ENCODE measurements around the gene MAN2B2.

MAN2B2 gene

DNA sequence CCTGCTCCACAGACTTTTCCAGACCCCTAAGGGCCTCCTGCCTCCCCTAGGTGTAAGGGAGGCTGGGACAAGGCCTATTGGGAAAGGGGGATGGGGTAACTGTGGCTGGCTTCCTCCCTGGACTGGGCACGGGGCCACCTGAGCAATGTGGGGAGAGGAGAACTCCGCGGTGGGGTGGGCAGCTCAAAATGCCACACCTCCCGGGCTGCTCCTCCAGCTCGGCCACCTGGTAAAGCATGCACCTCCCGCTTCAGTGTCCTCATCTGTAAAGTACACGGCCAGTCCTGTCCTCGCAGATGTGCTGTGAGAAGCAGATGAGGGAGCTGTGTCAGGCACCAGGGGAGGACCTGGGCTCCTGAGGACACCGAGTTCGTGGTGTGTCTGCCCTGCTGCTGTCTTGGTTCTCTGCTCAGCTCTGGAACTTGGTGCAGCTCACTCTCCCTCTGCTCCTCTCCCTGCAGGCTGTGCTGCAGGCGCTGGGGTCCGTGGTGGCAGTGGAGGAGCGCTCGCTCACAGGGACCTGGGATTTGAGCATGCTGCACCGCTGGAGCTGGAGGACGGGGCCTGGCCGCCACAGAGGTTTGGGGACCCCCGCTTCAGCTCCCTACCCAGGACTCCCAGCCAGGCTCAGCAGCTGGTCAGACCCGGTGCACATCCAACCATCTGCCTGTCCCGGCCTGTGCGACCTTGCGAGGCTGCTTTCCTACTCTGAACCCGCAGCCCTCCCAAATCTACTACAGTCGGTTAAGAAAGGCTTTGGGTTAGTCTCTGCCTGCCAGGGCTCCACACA lies 44.7 kb downstream of the MAN2B2 start:
- TF ChIP-seq, protein P1, sequence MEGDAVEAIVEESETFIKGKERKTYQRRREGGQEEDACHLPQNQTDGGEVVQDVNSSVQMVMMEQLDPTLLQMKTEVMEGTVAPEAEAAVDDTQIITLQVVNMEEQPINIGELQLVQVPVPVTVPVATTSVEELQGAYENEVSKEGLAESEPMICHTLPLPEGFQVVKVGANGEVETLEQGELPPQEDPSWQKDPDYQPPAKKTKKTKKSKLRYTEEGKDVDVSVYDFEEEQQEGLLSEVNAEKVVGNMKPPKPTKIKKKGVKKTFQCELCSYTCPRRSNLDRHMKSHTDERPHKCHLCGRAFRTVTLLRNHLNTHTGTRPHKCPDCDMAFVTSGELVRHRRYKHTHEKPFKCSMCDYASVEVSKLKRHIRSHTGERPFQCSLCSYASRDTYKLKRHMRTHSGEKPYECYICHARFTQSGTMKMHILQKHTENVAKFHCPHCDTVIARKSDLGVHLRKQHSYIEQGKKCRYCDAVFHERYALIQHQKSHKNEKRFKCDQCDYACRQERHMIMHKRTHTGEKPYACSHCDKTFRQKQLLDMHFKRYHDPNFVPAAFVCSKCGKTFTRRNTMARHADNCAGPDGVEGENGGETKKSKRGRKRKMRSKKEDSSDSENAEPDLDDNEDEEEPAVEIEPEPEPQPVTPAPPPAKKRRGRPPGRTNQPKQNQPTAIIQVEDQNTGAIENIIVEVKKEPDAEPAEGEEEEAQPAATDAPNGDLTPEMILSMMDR (IDR thresholded peaks at IDR 0.05; ENCODE audit: low read depth, low read length, missing control alignments), result no peak
- H3K4me3 ChIP-seq (ENCODE audit: low read depth, low read length), result no peak overlapping the region
- DNase-seq (ENCODE audit: low read depth), result no peak

DNA sequence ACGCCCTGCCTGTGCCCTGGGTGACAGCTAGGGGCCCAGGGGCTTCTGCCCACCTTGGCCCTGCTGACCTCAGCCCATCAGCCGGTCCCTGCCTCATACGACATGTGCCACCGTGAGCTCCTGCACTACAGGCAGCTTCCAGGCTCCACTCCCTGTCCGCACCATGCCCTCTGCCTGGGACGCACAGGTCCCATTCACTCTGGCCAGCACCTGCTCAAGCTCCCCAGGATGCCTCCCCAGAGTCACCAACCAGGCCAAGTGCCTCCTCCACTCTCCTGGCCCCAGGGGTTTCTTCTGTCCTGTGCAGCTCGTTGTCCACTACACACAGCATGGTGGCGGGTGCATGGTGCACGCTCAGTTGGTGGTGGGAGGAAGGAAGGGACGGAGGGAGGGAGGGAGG lies 45.3 kb downstream of the MAN2B2 start:
- no peak overlapping the region for H3K4me3 ChIP-seq (ENCODE audit: low read depth, low read length)
- TF ChIP-seq, protein P1 (IDR thresholded peaks at IDR 0.05; ENCODE audit: low read depth, low read length, missing control alignments), result no peak
- no peak for DNase-seq (ENCODE audit: low read depth)

DNA sequence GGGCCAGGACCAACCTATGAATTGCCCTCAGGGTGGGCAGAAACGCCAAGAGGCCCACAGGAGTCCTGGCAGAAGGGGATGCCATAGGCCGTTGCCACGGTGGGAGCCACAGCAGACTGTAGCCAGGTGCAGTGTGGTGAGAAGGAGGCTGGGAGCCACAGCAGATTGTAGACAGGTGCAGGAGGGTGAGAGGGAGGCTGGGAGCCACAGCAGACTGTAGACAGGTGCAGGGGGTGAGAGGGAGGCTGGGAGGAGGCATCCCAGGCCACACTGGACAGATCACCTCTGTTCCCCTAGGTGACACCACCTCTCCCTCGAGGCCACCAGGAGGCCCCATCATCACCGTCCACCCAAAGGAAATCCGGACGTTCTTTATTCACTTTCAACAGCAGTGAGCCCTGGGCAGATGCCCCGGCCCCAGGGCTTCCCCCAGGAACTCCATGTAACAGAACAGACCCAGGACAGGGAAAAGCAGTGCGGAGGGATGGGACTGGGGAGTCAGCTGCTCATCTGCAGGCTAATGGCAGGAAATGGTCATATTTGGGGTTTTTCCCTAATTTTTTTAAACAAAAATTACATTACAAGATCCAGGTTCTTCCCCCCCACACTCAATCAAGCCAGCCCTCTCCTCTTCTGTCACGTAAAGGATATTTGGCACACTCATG lies 46.0 kb downstream of the MAN2B2 start:
- TF ChIP-seq, protein P1 (IDR thresholded peaks at IDR 0.05; ENCODE audit: low read depth, low read length, missing control alignments), result no peak
- DNase-seq (ENCODE audit: low read depth), result no peak
- no peak overlapping the region for H3K4me3 ChIP-seq (ENCODE audit: low read depth, low read length)

DNA sequence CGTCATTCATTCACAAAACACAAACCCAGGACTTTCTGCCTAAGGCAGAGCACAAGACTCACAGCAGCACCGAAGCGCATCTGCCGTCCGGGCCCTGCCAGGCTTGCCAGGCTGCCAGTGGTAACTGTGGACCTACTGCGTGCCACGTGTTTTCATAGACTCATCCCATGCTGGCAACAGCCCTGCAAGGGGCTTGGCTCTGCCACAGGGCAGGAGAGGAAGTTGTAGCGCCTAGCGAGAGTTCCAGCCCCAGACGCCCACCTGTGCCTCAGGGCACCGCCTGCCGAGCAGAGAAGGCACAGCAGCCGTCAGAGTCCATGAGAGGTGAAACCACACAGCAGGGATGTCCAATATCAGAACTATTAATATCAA lies 46.6 kb downstream of the MAN2B2 start:
- DNase-seq (ENCODE audit: low read depth), result no peak
- H3K4me3 ChIP-seq (ENCODE audit: low read depth, low read length), result no peak overlapping the region
- TF ChIP-seq, protein P1 (IDR thresholded peaks at IDR 0.05; ENCODE audit: low read depth, low read length, missing control alignments), result no peak

DNA sequence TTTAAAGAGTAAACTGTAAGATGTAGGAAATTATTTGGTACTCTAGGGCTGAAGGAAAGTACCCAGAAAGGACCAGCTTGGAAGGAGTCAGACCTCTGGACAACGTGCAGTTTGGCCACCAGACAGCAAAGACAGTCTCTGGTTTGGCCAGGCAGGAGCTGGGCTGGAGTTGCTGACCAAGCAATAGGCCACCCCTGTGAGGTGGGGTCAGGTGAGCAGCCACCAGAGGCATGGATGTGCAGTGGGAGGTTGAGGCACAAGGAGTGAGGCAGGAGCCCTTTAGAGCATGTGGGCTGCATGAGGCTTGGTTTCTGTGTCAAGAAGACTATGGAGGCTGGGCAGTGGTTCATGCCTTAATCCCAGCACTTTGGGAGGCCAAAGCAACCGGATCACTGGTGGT lies 47.8 kb downstream of the MAN2B2 start:
- no peak overlapping the region for H3K4me3 ChIP-seq (ENCODE audit: low read depth, low read length)
- no peak for DNase-seq (ENCODE audit: low read depth)
- TF ChIP-seq, protein P1 (IDR thresholded peaks at IDR 0.05; ENCODE audit: low read depth, low read length, missing control alignments), result no peak

DNA sequence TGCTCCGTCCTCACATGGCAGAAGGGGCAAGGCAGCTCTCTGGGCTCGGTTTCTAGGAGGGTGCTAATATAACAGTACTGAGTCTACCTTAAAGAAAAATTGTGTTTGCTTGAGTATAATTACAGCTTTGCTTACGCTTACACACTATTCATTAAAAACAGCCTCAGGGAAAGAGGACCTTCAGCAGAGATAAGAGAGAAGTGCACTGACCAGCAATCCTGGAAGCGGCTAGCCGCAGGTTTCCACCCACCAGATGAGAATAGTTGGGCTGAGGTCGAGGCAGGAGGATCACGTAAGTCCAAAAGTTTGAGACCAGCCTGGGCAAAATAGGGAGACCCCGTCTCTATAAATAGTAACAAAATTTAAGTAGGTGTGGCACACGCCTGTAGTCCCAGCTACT lies 50.3 kb downstream of the MAN2B2 start:
- no peak for DNase-seq (ENCODE audit: low read depth)

More for the DNA sequence above, 50.3 kb downstream of the MAN2B2 start:
- TF ChIP-seq, protein P1 (IDR thresholded peaks at IDR 0.05; ENCODE audit: low read depth, low read length, missing control alignments), result no peak
- no peak overlapping the region for H3K4me3 ChIP-seq (ENCODE audit: low read depth, low read length)

All from GM12864 (cell line).